ENCODE measurements around the gene ZNF341. TPM values are rescaled to one million over a fixed set of nuclear protein-coding genes. Genes with fewer than 3 reads are reported as not detected.

ZNF341 gene
- total and polyA plus RNA-seq, 2 experiments from 2014 or later, result 2.3 to 2.8 TPM

DNA sequence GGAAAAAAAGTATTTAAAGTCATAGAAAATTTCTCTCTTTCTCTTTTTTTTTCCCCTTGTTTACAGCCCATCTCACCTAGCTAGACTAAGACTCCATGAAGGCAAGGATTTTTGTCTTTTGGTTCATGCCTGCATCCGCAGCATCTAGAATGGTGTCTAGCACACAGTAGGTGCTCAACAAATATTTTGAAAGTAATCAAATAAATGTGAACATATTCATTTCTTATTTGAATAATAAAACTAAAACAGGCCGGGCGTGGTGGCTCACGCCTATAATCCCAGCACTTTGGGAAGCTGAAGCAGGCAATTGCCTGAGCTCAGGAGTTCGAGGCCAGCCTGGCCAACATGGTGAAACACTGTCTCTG, 4.7 kb upstream of the ZNF341 start:
- H4K20me1 ChIP-seq (ENCODE audit: insufficient read depth), result no peaks in the 10 kb centered on the region
- no peaks in the 10 kb centered on the region for H3K9me2 ChIP-seq (ENCODE audit: insufficient read depth)
- no peaks in the 10 kb centered on the region for H3K4me1 ChIP-seq (ENCODE audit: insufficient read depth)
- no peak overlapping the region for H3K4me2 ChIP-seq (ENCODE audit: unreplicated experiment)
- no peaks in the 10 kb centered on the region for H3K9me3 ChIP-seq (ENCODE audit: low read depth)
- H3F3A ChIP-seq (ENCODE audit: insufficient read depth), result no peaks in the 10 kb centered on the region
- TF ChIP-seq EZH2 (IDR thresholded peaks at IDR 0.05; ENCODE audit: insufficient read depth, poor library complexity, severe bottlenecking) (no peak), EZH2phosphoT487 (IDR thresholded peaks at IDR 0.05; ENCODE audit: insufficient read depth, low read depth) (no peak)
- in situ Hi-C loops (cut with MboI), result no loop called here
- no peak overlapping the region for H3K27ac ChIP-seq
- no peaks in the 10 kb centered on the region for H3K27me3 ChIP-seq (replicated peaks; ENCODE audit: insufficient read depth)
- H2AFZ ChIP-seq, result no peak overlapping the region
- no peaks in the 10 kb centered on the region for H3K79me2 ChIP-seq (ENCODE audit: insufficient read depth)
- H3K9ac ChIP-seq, result no peak overlapping the region
- H3K4me3 ChIP-seq, result no peak overlapping the region
- no peak for DNase-seq
- 87% methylated on average over 5 of the region's 5 CpGs for WGBS, 2 experiments (ENCODE audit: low coverage in 1 of 2, low lambda C conversion rate in 2 of 2, missing lambda C conversion rate in 2 of 2)
- no peaks in the 10 kb centered on the region for H3K36me3 ChIP-seq (ENCODE audit: low read depth)

- Histone ChIP-seq H2AFZ (no peak overlapping the region), H3K4me1 (ENCODE audit: insufficient read depth) (peaks cover 3% of the 10 kb centered on the region; the same call in 1 of the 2 replicates), H3K9me2 (ENCODE audit: insufficient read depth) (no peaks in the 10 kb centered on the region), H3K9me3 (ENCODE audit: low read depth) (no peaks in the 10 kb centered on the region), H4K20me1 (ENCODE audit: insufficient read depth) (no peaks in the 10 kb centered on the region), H3K9ac (no peak overlapping the region), H3F3A (ENCODE audit: insufficient read depth) (0 out of 2 replicates have a peak, but pooled peaks cover 3% of the 10 kb centered on the region), H3K27me3 (replicated peaks; ENCODE audit: insufficient read depth) (no peaks in the 10 kb centered on the region), H3K36me3 (ENCODE audit: low read depth) (no peaks in the 10 kb centered on the region), H3K4me3 (no peak overlapping the region), H3K4me2 (ENCODE audit: unreplicated experiment) (no peak overlapping the region), H3K79me2 (ENCODE audit: insufficient read depth) (no peaks in the 10 kb centered on the region), H3K27ac (no peak overlapping the region)
- WGBS, 2 experiments (ENCODE audit: low coverage in 1 of 2, low lambda C conversion rate in 2 of 2, missing lambda C conversion rate in 2 of 2), result 79 to 88% methylated on average over 3 of the region's 3 CpGs
- TF ChIP-seq EZH2phosphoT487 (IDR thresholded peaks at IDR 0.05; ENCODE audit: insufficient read depth, low read depth) (no peak), EZH2 (IDR thresholded peaks at IDR 0.05; ENCODE audit: insufficient read depth, poor library complexity, severe bottlenecking) (no peak)
- in situ Hi-C loops (cut with MboI), result no loop called here
- no peak for DNase-seq
Observed at GRCh38 chr20:33727806-33728205, 4.0 kb upstream of the ZNF341 start.

DNA sequence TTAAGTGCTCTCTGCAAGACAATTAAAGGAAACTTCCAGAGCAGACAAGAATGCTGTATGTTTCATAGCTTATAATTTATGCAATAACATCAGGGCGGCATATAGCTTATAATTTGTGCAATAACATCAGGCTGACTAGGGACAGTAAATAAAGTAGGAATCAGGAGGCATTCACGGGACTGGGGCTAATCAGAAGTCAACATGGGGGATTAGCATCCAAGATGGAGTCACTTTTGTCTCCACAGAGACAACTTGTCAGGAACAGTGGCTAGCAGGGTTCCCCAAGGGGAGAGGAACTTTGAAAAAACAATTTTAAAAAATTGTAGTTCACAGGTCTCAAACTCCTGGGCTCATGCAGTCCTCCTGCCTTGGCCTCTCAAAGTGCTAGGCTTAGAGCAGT, 3.3 kb upstream of the ZNF341 start:
- no peak overlapping the region for H3K9ac ChIP-seq
- peaks cover 7% of the 10 kb centered on the region for H3K4me1 ChIP-seq (ENCODE audit: insufficient read depth)
- H3K4me3 ChIP-seq, result no peak overlapping the region
- H3K27me3 ChIP-seq (replicated peaks; ENCODE audit: insufficient read depth), result no peaks in the 10 kb centered on the region
- H2AFZ ChIP-seq, result no peak overlapping the region
- 71 to 76% methylated on average over 2 of the region's 2 CpGs for WGBS, 2 experiments (ENCODE audit: low coverage in 1 of 2, low lambda C conversion rate in 2 of 2, missing lambda C conversion rate in 2 of 2)
- no peak for DNase-seq
- no peaks in the 10 kb centered on the region for H3K9me3 ChIP-seq (ENCODE audit: low read depth)
- TF ChIP-seq EZH2 (IDR thresholded peaks at IDR 0.05; ENCODE audit: insufficient read depth, poor library complexity, severe bottlenecking) (no peak), EZH2phosphoT487 (IDR thresholded peaks at IDR 0.05; ENCODE audit: insufficient read depth, low read depth) (no peak)
- H3K36me3 ChIP-seq (ENCODE audit: low read depth), result no peaks in the 10 kb centered on the region
- no peak overlapping the region for H3K4me2 ChIP-seq (ENCODE audit: unreplicated experiment)
- in situ Hi-C loops (cut with MboI), result no loop called here
- no peaks in the 10 kb centered on the region for H4K20me1 ChIP-seq (ENCODE audit: insufficient read depth)
- H3K27ac ChIP-seq, result no peak overlapping the region
- H3K79me2 ChIP-seq (ENCODE audit: insufficient read depth), result no peaks in the 10 kb centered on the region
- H3K9me2 ChIP-seq (ENCODE audit: insufficient read depth), result no peaks in the 10 kb centered on the region
- H3F3A ChIP-seq (ENCODE audit: insufficient read depth), result 0 out of 2 replicates have a peak, but pooled peaks cover 4% of the 10 kb centered on the region

DNA sequence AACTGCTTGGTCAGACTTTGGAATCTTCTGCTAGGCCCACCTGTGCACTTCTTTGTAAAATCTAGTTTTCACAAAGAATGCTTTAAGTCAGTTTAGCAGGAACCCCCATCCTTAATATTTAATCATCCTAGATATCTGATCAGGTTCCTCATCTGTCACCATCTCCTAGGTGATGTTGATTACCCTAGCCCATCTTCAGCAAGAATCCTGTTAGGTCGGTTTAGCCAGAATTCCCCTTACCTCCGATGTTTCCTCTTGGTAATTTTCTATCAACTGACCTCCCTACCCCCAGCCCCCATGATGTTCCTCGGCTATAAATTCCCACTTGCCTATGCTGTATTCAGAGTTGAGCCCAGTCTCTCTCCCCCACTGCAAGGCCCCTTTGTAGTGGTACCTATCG, 2.7 kb upstream of the ZNF341 start:
- H3K27me3 ChIP-seq (replicated peaks; ENCODE audit: insufficient read depth), result no peaks in the 10 kb centered on the region
- H3K36me3 ChIP-seq (ENCODE audit: low read depth), result no peaks in the 10 kb centered on the region
- H3K4me3 ChIP-seq, result no peak overlapping the region
- DNase-seq, result no peak
- no peak overlapping the region for H3K27ac ChIP-seq
- 0 out of 2 replicates have a peak, but pooled peaks cover 4% of the 10 kb centered on the region for H3F3A ChIP-seq (ENCODE audit: insufficient read depth)
- 56 to 61% methylated on average over 4 of the region's 4 CpGs for WGBS, 2 experiments (ENCODE audit: low coverage in 1 of 2, low lambda C conversion rate in 2 of 2, missing lambda C conversion rate in 2 of 2)
- no peaks in the 10 kb centered on the region for H4K20me1 ChIP-seq (ENCODE audit: insufficient read depth)
- H3K9ac ChIP-seq, result no peak overlapping the region
- no peak for TF ChIP-seq EZH2 (IDR thresholded peaks at IDR 0.05; ENCODE audit: insufficient read depth, poor library complexity, severe bottlenecking)
- no peak for TF ChIP-seq EZH2phosphoT487 (IDR thresholded peaks at IDR 0.05; ENCODE audit: insufficient read depth, low read depth)
- no peak overlapping the region for H3K4me2 ChIP-seq (ENCODE audit: unreplicated experiment)
- no peaks in the 10 kb centered on the region for H3K9me2 ChIP-seq (ENCODE audit: insufficient read depth)
- H3K79me2 ChIP-seq (ENCODE audit: insufficient read depth), result no peaks in the 10 kb centered on the region
- peaks cover 12% of the 10 kb centered on the region for H3K4me1 ChIP-seq (ENCODE audit: insufficient read depth)
- no peaks in the 10 kb centered on the region for H3K9me3 ChIP-seq (ENCODE audit: low read depth)
- in situ Hi-C loops (cut with MboI), result no loop called here
- no peak overlapping the region for H2AFZ ChIP-seq
